Transverse colon (tissue), 4 donors: ENCODE data around the gene FMOD. TPM values are rescaled to one million over a fixed set of nuclear protein-coding genes. Genes with fewer than 3 reads are reported as not detected.
A peak's percentile ranks its signal among the peaks of the same experiment; 100 is the strongest.

ENCODE experiments used
- DNase-seq: peaks from one replicate; pipeline ENCODE4 v3.0.0-alpha.2; 2019
- H3K27ac ChIP-seq, 4 donors: fragments of 200-600 bp; sonication (generic); 2 replicates each; pipeline ENCODE4 v1.5.1; 2016 to 2018; ENCODE audit warnings: inconsistent platforms in 4 of 4
- H3K27me3 ChIP-seq: fragments of 200-600 bp; sonication (generic); 2 replicates; pipeline ENCODE4 v1.5.1; 2017; ENCODE audit warnings: inconsistent platforms
- H3K36me3 ChIP-seq, 4 donors: fragments of 200-600 bp; sonication (generic); 2 replicates each; pipeline ENCODE4 v1.5.1; 2017 to 2019; ENCODE audit warnings: inconsistent platforms in 4 of 4
- H3K4me1 ChIP-seq, 4 donors: fragments of 200-600 bp; sonication (generic); 2 replicates each; pipeline ENCODE4 v1.5.1; 2017 to 2020; ENCODE audit warnings: inconsistent platforms in 4 of 4
- H3K4me3 ChIP-seq, 4 donors: fragments of 200-600 bp; sonication (generic); 1 replicate in 1 of 4; 2 replicates in 3 of 4; pipeline versions ENCODE4 v1.5.1 to v1.6.1; 2017 to 2019; ENCODE audit warnings: inconsistent platforms in 4 of 4
- H3K9me3 ChIP-seq, 2 donors: fragments of 200-600 bp; sonication (generic); 2 replicates each; pipeline ENCODE4 v1.5.1; 2017 to 2019; ENCODE audit warnings: inconsistent platforms in 2 of 2
- EP300 ChIP-seq: sonication (generic); formaldehyde crosslinking; IDR thresholded peaks from one replicate; pipeline ENCODE4 v1.6.1; 2017; ENCODE audit warnings: antibody characterized with exemption, low read depth
- POLR2A ChIP-seq: fragments of 450-650 bp; IDR thresholded peaks from one replicate; pipeline ENCODE4 v1.6.1; 2016; ENCODE audit warnings: antibody characterized with exemption, mild to moderate bottlenecking, moderate library complexity
- POLR2AphosphoS5 ChIP-seq, 3 donors: sonication (generic); formaldehyde crosslinking; IDR thresholded peaks; one replicate each; pipeline ENCODE4 v1.6.1; 2016; ENCODE audit warnings: antibody characterized with exemption in 3 of 3
- WGBS, 2 donors: methylation state at CpG; one replicate each; pipeline ENCODE4 v1.1.5; 2018; ENCODE audit warnings: low coverage in 1 of 2; 5-methylcytosine and 5-hydroxymethylcytosine counted together
- in situ Hi-C, 4 donors: fragments of 200-750 bp; cut with MboI; loops; one replicate each; pipeline versions ENCODE4 v1.15.0 to v1.15.1; 2017; ENCODE audit warnings: low sequenced_read_pairs in 3 of 4, low pct_ligation_motif_present in 1 of 4, low pct_unique_long_range_greater_than_20kb in 1 of 4
- intact Hi-C: fragments of 100-400 bp; cut with DNase I; formaldehyde crosslinking; loops from one replicate; pipeline ENCODE4 v1.15.1; 2023; ENCODE audit warnings: low total_unique reads
- total RNA-seq, 4 donors: library from RNA; depleted of rRNA; stranded (reverse); fragments of >200 nt; gene quantifications; one replicate each; pipeline ENCODE4 v1.1.0, GENCODE V29; 2016
- TF ChIP-seq, protein P1 (sequence below), 5 experiments: fragments of 200-600 bp in 3 of 5; fragments of 450-650 bp in 2 of 5; sonication (generic) in 3 of 5; IDR thresholded peaks; 1 replicate in 2 of 5; 2 replicates in 3 of 5; pipeline ENCODE4 v1.5.1; 2016 to 2017; ENCODE audit warnings: antibody characterized with exemption in 5 of 5, inconsistent platforms in 3 of 5, mild to moderate bottlenecking in 2 of 5, moderate library complexity in 1 of 5

The FMOD gene
- total RNA-seq, 4 donors from 2014 or later: 13.5 to 44.0 (median 17.8) TPM

DNA sequence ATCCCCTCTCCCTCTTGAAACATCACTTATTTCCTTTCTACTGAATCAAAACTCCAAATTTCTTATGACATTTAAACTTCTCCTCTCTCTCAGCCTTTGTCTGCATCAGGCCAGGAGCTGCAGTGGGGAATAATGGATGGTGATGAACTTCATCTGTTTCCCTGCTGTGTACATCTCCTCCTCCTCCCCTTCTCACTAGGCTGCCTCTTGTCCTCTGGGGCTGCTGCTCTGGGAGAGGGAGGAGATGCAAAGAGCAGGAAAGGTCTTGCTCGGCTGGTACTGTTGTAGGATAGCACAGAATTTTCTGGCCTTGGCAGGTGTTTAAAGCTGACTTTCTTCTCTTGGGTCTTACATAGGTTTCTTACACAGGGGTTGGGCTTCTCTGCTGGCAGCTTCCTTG is 31.1 kb upstream of the FMOD start:
- Histone ChIP-seq H3K27ac (peak overlapping the region in 2 of 4 donors; percentile 66 to 76), H3K36me3 (no peaks in the 10 kb centered on the region), H3K4me3 (no peak overlapping the region), H3K9me3 (no peaks in the 10 kb centered on the region), H3K27me3 (no peaks in the 10 kb centered on the region), H3K4me1 (peaks cover 6 to 39% (median 12%) of the 10 kb centered on the region in 4 donors)
- no peak for TF ChIP-seq POLR2AphosphoS5 (IDR thresholded peaks at IDR 0.05)
- no peak for TF ChIP-seq EP300
- TF ChIP-seq POLR2A: no peak
- TF ChIP-seq, protein P1, sequence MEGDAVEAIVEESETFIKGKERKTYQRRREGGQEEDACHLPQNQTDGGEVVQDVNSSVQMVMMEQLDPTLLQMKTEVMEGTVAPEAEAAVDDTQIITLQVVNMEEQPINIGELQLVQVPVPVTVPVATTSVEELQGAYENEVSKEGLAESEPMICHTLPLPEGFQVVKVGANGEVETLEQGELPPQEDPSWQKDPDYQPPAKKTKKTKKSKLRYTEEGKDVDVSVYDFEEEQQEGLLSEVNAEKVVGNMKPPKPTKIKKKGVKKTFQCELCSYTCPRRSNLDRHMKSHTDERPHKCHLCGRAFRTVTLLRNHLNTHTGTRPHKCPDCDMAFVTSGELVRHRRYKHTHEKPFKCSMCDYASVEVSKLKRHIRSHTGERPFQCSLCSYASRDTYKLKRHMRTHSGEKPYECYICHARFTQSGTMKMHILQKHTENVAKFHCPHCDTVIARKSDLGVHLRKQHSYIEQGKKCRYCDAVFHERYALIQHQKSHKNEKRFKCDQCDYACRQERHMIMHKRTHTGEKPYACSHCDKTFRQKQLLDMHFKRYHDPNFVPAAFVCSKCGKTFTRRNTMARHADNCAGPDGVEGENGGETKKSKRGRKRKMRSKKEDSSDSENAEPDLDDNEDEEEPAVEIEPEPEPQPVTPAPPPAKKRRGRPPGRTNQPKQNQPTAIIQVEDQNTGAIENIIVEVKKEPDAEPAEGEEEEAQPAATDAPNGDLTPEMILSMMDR (IDR thresholded peaks at IDR 0.05): no peak
- 87 to 100% methylated on average over 1 of the region's 1 CpG for WGBS, 2 donors
- DNase-seq: no peak
- in situ Hi-C loops (no loop called here), intact Hi-C loops (no loop called here)

DNA sequence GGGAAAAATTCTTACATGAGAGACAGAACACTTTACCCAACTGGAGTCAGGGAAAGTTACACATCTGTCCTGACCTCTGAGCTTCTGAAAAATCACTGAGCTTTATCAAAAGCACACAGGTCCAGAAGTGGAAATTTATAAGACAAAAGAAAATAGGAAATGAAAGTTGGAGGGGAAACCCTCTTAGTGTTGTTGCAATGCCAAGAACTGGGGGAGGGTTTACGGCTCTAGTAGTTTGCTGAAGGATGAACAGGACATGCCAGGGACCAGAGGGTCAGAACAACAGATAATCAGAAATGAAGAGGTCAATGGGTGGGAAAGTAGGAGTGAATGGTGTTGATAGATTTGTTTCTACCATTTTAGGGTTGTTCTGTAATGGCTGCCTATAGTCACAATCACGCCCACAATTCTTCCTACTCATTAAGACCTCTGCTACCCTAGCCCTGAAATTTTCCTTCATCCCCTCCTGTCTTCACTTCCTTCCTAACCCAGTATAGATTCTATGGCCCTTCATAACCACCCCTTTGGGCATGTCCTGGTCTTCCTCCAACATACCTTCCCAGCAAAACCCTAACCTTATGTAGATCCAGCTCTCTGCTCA is 30.3 kb upstream of the FMOD start:
- in situ Hi-C loops: no loop called here
- no peaks in the 10 kb centered on the region for H3K27me3 ChIP-seq
- intact Hi-C loops: no loop called here
- TF ChIP-seq, protein P1 (IDR thresholded peaks at IDR 0.05): no peak
- no peak for DNase-seq
- H3K36me3 ChIP-seq: no peaks in the 10 kb centered on the region
- no peak overlapping the region for H3K4me3 ChIP-seq
- H3K27ac ChIP-seq: peak overlapping the region; percentile 47 to 76 (median 58)
- peaks cover 6 to 39% (median 12%) of the 10 kb centered on the region in 4 donors for H3K4me1 ChIP-seq
- 64 to 79% methylated on average over 2 of the region's 2 CpGs for WGBS, 2 donors
- H3K9me3 ChIP-seq: no peaks in the 10 kb centered on the region

DNA sequence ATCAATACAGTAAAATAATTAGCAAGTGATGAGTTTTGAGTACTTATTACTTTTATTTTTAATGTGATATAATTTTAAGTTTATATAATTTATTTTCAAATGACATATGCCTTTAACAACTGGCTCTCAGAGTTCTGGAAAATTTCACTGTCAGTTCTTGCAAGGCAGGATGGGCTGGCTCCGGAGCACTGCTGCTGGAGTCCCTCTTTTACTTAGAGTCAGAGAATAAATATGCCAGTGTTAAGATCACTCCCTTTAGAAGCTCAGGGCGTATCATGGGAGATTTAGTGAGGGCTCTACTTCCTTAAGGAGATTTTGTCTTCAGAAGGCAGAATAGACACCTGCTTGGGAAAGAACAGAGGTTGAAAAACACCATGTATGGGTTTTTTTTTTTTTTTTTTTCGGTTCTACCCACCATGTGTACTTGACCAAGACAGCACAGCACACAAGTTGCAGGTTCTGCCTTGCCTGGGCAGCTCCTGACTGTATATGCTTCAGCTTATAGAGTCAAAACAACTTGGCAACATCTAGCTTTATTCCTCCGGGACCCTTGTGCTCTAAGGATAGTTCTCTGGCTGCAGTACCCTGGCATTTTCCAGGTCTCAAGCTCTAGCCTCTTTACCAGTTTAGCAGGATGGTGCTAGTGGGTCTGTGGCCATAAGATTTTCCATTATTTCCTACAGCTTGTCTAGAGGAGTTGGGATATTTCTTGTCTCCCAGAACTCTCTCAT is 29.7 kb upstream of the FMOD start:
- intact Hi-C loops: no loop called here
- TF ChIP-seq, protein P1 (IDR thresholded peaks at IDR 0.05): no peak
- TF ChIP-seq EP300 (no peak), POLR2AphosphoS5 (IDR thresholded peaks at IDR 0.05) (no peak), POLR2A (no peak)
- H3K27ac ChIP-seq: peak overlapping the region; percentile 47 to 76 (median 58)
- H3K27me3 ChIP-seq: no peaks in the 10 kb centered on the region
- in situ Hi-C loops: no loop called here
- DNase-seq: no peak
- H3K4me3 ChIP-seq: no peak overlapping the region
- H3K4me1 ChIP-seq: peaks cover 6 to 39% (median 12%) of the 10 kb centered on the region in 4 donors
- H3K9me3 ChIP-seq: no peaks in the 10 kb centered on the region
- WGBS, 2 donors: 46% methylated on average over 3 to 4 of the region's 4 CpGs
- no peaks in the 10 kb centered on the region for H3K36me3 ChIP-seq

DNA sequence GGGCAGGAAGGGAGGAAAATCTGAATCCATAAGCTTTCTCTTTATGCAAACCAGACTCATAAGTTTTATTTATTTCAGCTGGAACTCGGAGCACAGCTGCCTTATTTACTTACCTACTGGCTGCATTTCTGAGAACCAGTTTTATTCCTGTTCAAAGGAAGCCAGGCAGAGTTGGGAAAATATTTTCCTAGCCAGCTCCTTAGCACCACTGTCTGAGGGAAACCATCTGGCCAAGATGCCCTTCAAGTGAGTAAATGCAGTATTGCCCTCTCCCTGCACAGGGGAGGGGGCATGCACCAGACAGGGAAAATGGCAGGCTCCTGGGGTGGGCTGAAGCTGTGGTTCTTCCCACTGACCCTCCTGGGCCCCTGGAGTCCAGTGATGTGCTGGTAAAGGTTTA is 28.9 kb upstream of the FMOD start:
- 5 to 40% methylated on average over 1 of the region's 1 CpG for WGBS, 2 donors
- H3K4me3 ChIP-seq: no peak overlapping the region
- TF ChIP-seq POLR2AphosphoS5 (IDR thresholded peaks at IDR 0.05) (no peak), POLR2A (no peak)
- peak overlapping the region; percentile 47 to 76 (median 58) for H3K27ac ChIP-seq
- H3K36me3 ChIP-seq: no peaks in the 10 kb centered on the region
- in situ Hi-C loops: no loop called here
- no peaks in the 10 kb centered on the region for H3K27me3 ChIP-seq
- H3K4me1 ChIP-seq: peaks cover 6 to 39% (median 12%) of the 10 kb centered on the region in 4 donors
- intact Hi-C loops: no loop called here
- no peak for DNase-seq
- H3K9me3 ChIP-seq: no peaks in the 10 kb centered on the region
